ENCODE data around the gene KAZN. TPM values are rescaled to one million over a fixed set of nuclear protein-coding genes. Genes with fewer than 3 reads are reported as not detected.
A peak's percentile ranks its signal among the peaks of the same experiment; 100 is the strongest.

Gene KAZN
- total RNA-seq, 2 donors from 2014 or later: 3.4 to 12.2 TPM

DNA sequence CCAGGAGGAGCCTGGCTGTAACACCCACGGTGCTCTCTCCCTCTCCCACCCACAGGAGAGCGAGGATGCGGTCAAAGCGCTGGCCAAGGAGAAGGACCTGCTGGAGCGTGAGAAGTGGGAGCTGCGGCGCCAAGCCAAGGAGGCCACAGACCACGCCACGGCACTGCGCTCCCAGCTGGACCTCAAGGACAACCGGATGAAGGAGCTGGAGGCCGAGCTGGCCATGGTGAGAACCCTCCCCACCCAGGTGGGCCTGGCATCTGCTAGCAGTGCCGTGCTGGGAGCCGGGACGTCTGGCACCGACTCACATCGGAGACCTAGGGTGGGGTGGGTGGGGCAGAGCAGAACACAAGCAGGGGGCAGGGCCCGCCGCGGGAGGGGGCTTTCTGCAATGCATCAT lies 445.4 kb downstream of the KAZN start:
- H3K36me3 ChIP-seq (replicated peaks in 1 of 2; ENCODE audit: insufficient read depth in 1 of 2, low read depth in 2 of 2): no peaks in the 10 kb centered on the region
- TF ChIP-seq POLR2A (IDR thresholded peaks at IDR 0.05): no peak
- TF ChIP-seq, protein P1, sequence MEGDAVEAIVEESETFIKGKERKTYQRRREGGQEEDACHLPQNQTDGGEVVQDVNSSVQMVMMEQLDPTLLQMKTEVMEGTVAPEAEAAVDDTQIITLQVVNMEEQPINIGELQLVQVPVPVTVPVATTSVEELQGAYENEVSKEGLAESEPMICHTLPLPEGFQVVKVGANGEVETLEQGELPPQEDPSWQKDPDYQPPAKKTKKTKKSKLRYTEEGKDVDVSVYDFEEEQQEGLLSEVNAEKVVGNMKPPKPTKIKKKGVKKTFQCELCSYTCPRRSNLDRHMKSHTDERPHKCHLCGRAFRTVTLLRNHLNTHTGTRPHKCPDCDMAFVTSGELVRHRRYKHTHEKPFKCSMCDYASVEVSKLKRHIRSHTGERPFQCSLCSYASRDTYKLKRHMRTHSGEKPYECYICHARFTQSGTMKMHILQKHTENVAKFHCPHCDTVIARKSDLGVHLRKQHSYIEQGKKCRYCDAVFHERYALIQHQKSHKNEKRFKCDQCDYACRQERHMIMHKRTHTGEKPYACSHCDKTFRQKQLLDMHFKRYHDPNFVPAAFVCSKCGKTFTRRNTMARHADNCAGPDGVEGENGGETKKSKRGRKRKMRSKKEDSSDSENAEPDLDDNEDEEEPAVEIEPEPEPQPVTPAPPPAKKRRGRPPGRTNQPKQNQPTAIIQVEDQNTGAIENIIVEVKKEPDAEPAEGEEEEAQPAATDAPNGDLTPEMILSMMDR (IDR thresholded peaks at IDR 0.05): no peak
- intact Hi-C loops (cut with DNase I): no loop called here
- DNase-seq: no peak
- ATAC-seq: no peak
- H3K27ac ChIP-seq: no peak overlapping the region
- no peaks in the 10 kb centered on the region for H3K4me1 ChIP-seq
- no peak overlapping the region for H3K4me3 ChIP-seq
- no peaks in the 10 kb centered on the region for H3K27me3 ChIP-seq
- H3K9me3 ChIP-seq: no peaks in the 10 kb centered on the region
- 89 to 93% methylated on average over 12 to 17 of the region's 20 CpGs for WGBS, 2 donors

DNA sequence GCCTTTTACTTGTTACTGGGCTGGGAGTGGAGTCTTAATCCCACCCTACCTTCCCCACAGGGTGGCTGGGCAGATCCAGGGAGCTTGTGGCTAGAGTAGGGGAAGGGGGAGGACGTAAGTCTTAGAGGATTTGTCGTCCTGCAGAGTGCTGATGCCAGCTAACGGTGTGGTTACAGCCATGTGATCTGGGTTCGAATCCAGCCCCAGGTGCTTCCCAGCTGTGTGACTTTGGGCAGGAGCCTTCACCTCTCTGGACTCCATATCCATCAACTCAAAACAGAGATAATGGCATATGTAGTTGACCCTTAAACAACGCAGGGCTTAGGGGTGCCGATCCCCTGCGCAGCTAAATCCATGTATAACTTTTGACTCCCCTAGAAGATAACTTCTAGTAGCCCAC lies 446.6 kb downstream of the KAZN start:
- no peak overlapping the region for H3K27ac ChIP-seq
- no peaks in the 10 kb centered on the region for H3K27me3 ChIP-seq
- no peak for ATAC-seq
- no peaks in the 10 kb centered on the region for H3K36me3 ChIP-seq (replicated peaks in 1 of 2; ENCODE audit: insufficient read depth in 1 of 2, low read depth in 2 of 2)
- 83 to 88% methylated on average over 4 to 7 of the region's 7 CpGs for WGBS, 2 donors
- H3K9me3 ChIP-seq: no peaks in the 10 kb centered on the region
- no peak for DNase-seq
- H3K4me1 ChIP-seq: no peaks in the 10 kb centered on the region
- H3K4me3 ChIP-seq: no peak overlapping the region
- intact Hi-C loops (cut with DNase I): no loop called here
- TF ChIP-seq POLR2A (IDR thresholded peaks at IDR 0.05): no peak
- TF ChIP-seq, protein P1 (IDR thresholded peaks at IDR 0.05): no peak

DNA sequence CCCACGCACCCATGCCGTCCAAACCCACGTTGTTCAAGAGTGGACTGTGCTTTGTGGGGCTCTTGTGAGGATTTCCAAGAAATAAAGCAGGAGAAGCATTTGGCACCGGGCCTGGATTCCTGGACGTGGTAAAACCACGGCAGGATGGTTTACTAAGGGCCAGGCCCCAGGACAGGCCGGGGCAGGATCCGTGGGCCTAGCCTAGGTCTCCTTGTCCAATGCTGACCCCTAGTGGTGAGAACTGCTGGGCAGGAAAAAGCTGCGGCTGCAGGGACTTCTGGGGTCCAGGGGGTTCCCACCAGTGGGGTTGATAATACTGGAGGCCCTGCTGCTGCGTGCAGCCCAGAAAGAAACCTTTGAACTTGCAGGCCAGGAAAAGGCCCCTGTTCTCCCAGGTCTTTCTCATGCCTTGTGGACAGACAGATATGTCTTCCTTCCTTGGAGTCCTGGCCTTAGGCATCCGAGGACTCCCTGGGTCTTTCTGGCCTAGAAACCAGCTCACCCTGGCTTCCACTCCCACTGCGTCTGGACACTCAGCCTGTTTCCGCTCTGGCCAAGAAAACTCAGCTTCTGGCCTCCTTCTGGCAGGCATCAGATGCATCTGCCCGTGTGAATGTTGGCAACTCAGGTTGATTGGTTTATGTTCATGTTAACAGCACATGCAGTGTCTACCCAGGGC lies 448.1 kb downstream of the KAZN start:
- no peaks in the 10 kb centered on the region for H3K4me1 ChIP-seq
- H3K4me3 ChIP-seq: no peak overlapping the region
- H3K9me3 ChIP-seq: no peaks in the 10 kb centered on the region
- H3K27me3 ChIP-seq: no peaks in the 10 kb centered on the region
- DNase-seq (peak; percentile 76 to 81 (median 77)), ATAC-seq (peak; percentile 79)
- no peak for TF ChIP-seq POLR2A (IDR thresholded peaks at IDR 0.05)
- TF ChIP-seq, protein P1 (IDR thresholded peaks at IDR 0.05): peak; percentile 78 to 88 (median 84)
- H3K27ac ChIP-seq: no peak overlapping the region
- WGBS, 2 donors: 40 to 42% methylated on average over 13 to 14 of the region's 14 CpGs
- intact Hi-C loops (cut with DNase I): no loop called here
- H3K36me3 ChIP-seq (replicated peaks in 1 of 2; ENCODE audit: insufficient read depth in 1 of 2, low read depth in 2 of 2): no peaks in the 10 kb centered on the region

- ATAC-seq: no peak
Observed at GRCh38 chr1:15047237-15047636, 448.8 kb downstream of the KAZN start.

More at GRCh38 chr1:15047237-15047636, 448.8 kb downstream of the KAZN start:
- no peak for TF ChIP-seq POLR2A (IDR thresholded peaks at IDR 0.05)
- TF ChIP-seq, protein P1 (IDR thresholded peaks at IDR 0.05): no peak
- intact Hi-C loops (cut with DNase I): no loop called here
- Histone ChIP-seq H3K36me3 (replicated peaks in 1 of 2; ENCODE audit: insufficient read depth in 1 of 2, low read depth in 2 of 2) (no peaks in the 10 kb centered on the region), H3K27ac (no peak overlapping the region), H3K9me3 (no peaks in the 10 kb centered on the region), H3K4me3 (no peak overlapping the region), H3K4me1 (no peaks in the 10 kb centered on the region), H3K27me3 (no peaks in the 10 kb centered on the region)
- 79 to 86% methylated on average over 11 of the region's 11 CpGs for WGBS, 2 donors
- DNase-seq: no peak

All from body of pancreas (tissue), 4 donors.